ENCODE results near the gene HTD2. TPM values are rescaled to one million over a fixed set of nuclear protein-coding genes. Genes with fewer than 3 reads are reported as not detected.

The HTD2 gene
- total and polyA plus RNA-seq, 9 of the 15 experiments (the other 6 are each of a cell fraction or from before 2014, with no cell fraction given), result 1.8 to 22.8 (median 9.6) TPM

DNA sequence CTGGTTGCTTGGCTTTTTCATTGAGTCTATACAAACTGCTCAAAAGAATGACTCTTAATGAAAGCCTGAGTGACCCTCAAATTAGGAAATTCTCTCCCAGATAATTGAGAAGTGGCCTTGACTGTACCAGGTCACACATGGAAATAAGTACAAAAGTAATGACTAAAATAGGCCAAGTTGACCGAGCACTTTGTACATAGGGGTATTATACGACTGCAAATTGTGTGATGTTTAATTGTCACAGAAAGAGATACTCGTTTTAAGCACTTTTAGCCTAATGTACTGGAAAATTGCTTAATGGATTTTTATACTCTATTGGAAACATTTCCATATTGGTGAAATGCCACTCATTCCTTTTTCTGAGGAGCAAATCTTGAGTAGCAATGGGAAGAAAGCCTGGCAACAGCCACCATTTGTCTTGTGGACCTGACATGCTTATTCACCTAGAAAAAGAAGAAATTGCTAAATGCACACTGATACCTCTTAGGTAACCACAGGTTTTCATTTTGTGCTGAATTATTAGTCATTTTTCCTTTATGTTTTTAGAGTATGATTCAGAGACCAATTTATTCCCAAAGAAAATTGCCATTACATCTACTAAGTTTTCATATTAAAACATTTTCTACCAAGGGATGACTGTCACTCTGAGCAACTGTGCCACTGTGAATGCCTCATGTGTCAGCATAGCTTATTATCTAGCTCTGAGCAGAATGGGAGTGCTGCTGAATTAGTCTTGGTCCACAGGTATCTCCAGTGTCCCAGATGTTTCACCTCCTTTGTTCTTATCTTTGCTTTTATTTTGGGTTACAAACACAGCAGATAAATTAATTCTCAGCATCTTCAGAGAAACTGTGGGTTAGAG, 17.4 kb downstream of the HTD2 start:
- no peaks in the 10 kb centered on the region for H3K79me2 ChIP-seq (ENCODE audit: control insufficient read depth, insufficient read depth, low read length)
- no peak overlapping the region for H2AFZ ChIP-seq (ENCODE audit: low read depth, low read length)
- H4K20me1 ChIP-seq (replicated peaks; ENCODE audit: control insufficient read depth, insufficient read depth, low read length), result no peaks in the 10 kb centered on the region
- 45% methylated on average over 3 of the region's 3 CpGs for WGBS (ENCODE audit: insufficient coverage, low coverage, missing lambda C conversion rate)
- FAIRE-seq (no peak), DNase-seq (ENCODE audit: extremely low read depth in 1 of 4, low spot score in 3 of 4) (peak in 1 of 4 experiments; percentile 46), ATAC-seq (peak; percentile 61)
- H3K9me1 ChIP-seq (ENCODE audit: control insufficient read depth, insufficient read depth, low read length), result no peaks in the 10 kb centered on the region
- H3K9ac ChIP-seq (ENCODE audit: insufficient read depth in 1 of 2, low read depth in 2 of 2, low read length in 2 of 2), result no peak overlapping the region; a peak in 1 of 4 replicates
- no TSS peak for BruUV-seq (replicated peaks)
- H3K27me3 ChIP-seq (ENCODE audit: control insufficient read depth in 2 of 2, insufficient read depth in 2 of 2, low read length in 2 of 2), result no peaks in the 10 kb centered on the region
- no peak overlapping the region for H3K4me2 ChIP-seq (ENCODE audit: insufficient read depth, low read length)
- no peak overlapping the region for H3K27ac ChIP-seq (ENCODE audit: extremely low read depth, low read depth, low read length)
- no peaks in the 10 kb centered on the region for H3K9me3 ChIP-seq (replicated peaks; ENCODE audit: control insufficient read depth, insufficient read depth, low read depth, low read length)
- peaks cover 9 to 11% of the 10 kb centered on the region in 2 experiments; a peak in 4 of 5 replicates for H3K4me1 ChIP-seq (replicated peaks in 1 of 2; ENCODE audit: control insufficient read depth in 2 of 2, insufficient read depth in 2 of 2, low read length in 2 of 2)
- in situ Hi-C loops (cut with MboI) (no loop called here), intact Hi-C loops (cut with micrococcal nuclease) (loop anchor here (5.0 kb wide), 1 partner anchor 209 kb away; no protein-coding TSS in a partner anchor)
- POLR2A ChIA-PET, result interaction anchor here (1.2 to 1.9 kb wide), 2 partner anchors 16 to 18 kb away, joined by 4 to 5 read pairs; partner anchors contain the start of genes HTD2 and RPP14
- H3K36me3 ChIP-seq (ENCODE audit: control insufficient read depth, insufficient read depth, low read length), result peaks cover 15% of the 10 kb centered on the region; the same call in 2 of the 3 replicates
- CTCF ChIA-PET (ENCODE audit: low intra/inter-chr PET ratio), result no interaction called here
- no peak overlapping the region for H3K4me3 ChIP-seq
- TF ChIP-seq STAT5B (CRISPR knock-in tag; IDR thresholded peaks at IDR 0.05) (no peak), ZNF165 (CRISPR knock-in tag; IDR thresholded peaks at IDR 0.05; ENCODE audit: borderline replicate concordance) (no peak), MCM3 (IDR thresholded peaks at IDR 0.05) (no peak), NFRKB (IDR thresholded peaks at IDR 0.05; ENCODE audit: low read depth) (no peak), ARID1B (IDR thresholded peaks at IDR 0.05) (peak; percentile 49), ARID2 (IDR thresholded peaks at IDR 0.05) (no peak), NFE2L1 (tag; IDR thresholded peaks at IDR 0.05; ENCODE audit: borderline replicate concordance, low read depth) (no peak), ZNF277 (CRISPR knock-in tag; IDR thresholded peaks at IDR 0.05; ENCODE audit: borderline replicate concordance) (no peak), BRF2 (IDR thresholded peaks at IDR 0.05; ENCODE audit: borderline replicate concordance, insufficient read depth, insufficient read length) (no peak), TEAD4 (IDR thresholded peaks at IDR 0.05; ENCODE audit: low read length) (peak; percentile 29; the same call in 1 of the 2 replicates), TEAD4 (CRISPR knock-in tag; IDR thresholded peaks at IDR 0.05; ENCODE audit: borderline replicate concordance) (no peak), HLTF (IDR thresholded peaks at IDR 0.05) (no peak), ZNF121 (CRISPR knock-in tag; conservative IDR thresholded peaks at IDR 0.05) (no peak), ZNF699 (CRISPR knock-in tag; IDR thresholded peaks at IDR 0.05; ENCODE audit: insufficient replicate concordance) (no peak)
- TF ChIP-seq, protein P1, sequence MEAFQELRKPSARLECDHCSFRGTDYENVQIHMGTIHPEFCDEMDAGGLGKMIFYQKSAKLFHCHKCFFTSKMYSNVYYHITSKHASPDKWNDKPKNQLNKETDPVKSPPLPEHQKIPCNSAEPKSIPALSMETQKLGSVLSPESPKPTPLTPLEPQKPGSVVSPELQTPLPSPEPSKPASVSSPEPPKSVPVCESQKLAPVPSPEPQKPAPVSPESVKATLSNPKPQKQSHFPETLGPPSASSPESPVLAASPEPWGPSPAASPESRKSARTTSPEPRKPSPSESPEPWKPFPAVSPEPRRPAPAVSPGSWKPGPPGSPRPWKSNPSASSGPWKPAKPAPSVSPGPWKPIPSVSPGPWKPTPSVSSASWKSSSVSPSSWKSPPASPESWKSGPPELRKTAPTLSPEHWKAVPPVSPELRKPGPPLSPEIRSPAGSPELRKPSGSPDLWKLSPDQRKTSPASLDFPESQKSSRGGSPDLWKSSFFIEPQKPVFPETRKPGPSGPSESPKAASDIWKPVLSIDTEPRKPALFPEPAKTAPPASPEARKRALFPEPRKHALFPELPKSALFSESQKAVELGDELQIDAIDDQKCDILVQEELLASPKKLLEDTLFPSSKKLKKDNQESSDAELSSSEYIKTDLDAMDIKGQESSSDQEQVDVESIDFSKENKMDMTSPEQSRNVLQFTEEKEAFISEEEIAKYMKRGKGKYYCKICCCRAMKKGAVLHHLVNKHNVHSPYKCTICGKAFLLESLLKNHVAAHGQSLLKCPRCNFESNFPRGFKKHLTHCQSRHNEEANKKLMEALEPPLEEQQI (IDR thresholded peaks at IDR 0.05), result no peak
- TF ChIP-seq, protein P2, sequence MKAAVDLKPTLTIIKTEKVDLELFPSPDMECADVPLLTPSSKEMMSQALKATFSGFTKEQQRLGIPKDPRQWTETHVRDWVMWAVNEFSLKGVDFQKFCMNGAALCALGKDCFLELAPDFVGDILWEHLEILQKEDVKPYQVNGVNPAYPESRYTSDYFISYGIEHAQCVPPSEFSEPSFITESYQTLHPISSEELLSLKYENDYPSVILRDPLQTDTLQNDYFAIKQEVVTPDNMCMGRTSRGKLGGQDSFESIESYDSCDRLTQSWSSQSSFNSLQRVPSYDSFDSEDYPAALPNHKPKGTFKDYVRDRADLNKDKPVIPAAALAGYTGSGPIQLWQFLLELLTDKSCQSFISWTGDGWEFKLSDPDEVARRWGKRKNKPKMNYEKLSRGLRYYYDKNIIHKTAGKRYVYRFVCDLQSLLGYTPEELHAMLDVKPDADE (conservative IDR thresholded peaks at IDR 0.05; ENCODE audit: control insufficient read depth, low read depth, low read length), result no peak

Data from K562 (cell line).